Loucy (cell line): ENCODE results near the gene DLG1.

Experiments
- H2AFZ ChIP-seq: fragments of 200-600 bp; sonication (generic); 2 replicates; pipeline ENCODE4 v1.6.0; 2016; ENCODE audit warnings: antibody characterized with exemption, mild to moderate bottlenecking, low read length, moderate library complexity
- H3F3A ChIP-seq: fragments of 200-600 bp; 2 replicates; pipeline ENCODE4 v1.6.0; 2016; ENCODE audit warnings: antibody characterized with exemption, low read depth, mild to moderate bottlenecking
- H3K27me3 ChIP-seq: fragments of 200-600 bp; sonication (generic); 2 replicates; pipeline ENCODE4 v1.6.1; 2014; ENCODE audit warnings: low read length, mild to moderate bottlenecking; ENCODE audit not compliant: insufficient read depth, poor library complexity, severe bottlenecking
- H3K36me3 ChIP-seq: fragments of 200-600 bp; sonication (generic); 2 replicates; pipeline ENCODE4 v1.6.1; 2016; ENCODE audit warnings: low read length; ENCODE audit not compliant: insufficient read depth
- H3K4me1 ChIP-seq: fragments of 200-600 bp; sonication (generic); 2 replicates; pipeline ENCODE4 v1.5.1; 2014; ENCODE audit warnings: low read length, mild to moderate bottlenecking; ENCODE audit not compliant: insufficient read depth, poor library complexity, severe bottlenecking
- H3K4me2 ChIP-seq: fragments of 200-600 bp; sonication (generic); 2 replicates; pipeline ENCODE4 v1.6.0; 2014; ENCODE audit warnings: antibody characterized with exemption, low read length, low read depth, mild to moderate bottlenecking; ENCODE audit not compliant: poor library complexity, severe bottlenecking
- H3K4me3 ChIP-seq: fragments of 200-600 bp; sonication (generic); 2 replicates; pipeline ENCODE4 v1.5.1; 2014; ENCODE audit warnings: low read length, mild to moderate bottlenecking, mixed read lengths; ENCODE audit not compliant: poor library complexity, severe bottlenecking
- H3K79me2 ChIP-seq: fragments of 200-600 bp; sonication (generic); 2 replicates; pipeline ENCODE4 v1.6.1; 2014; ENCODE audit warnings: low read length; ENCODE audit not compliant: insufficient read depth
- H3K9ac ChIP-seq: fragments of 200-600 bp; sonication (generic); 2 replicates; pipeline ENCODE4 v1.6.0; 2014; ENCODE audit warnings: mild to moderate bottlenecking, low read depth, low read length, moderate library complexity; ENCODE audit not compliant: poor library complexity, severe bottlenecking
- H3K9me2 ChIP-seq: fragments of 200-600 bp; sonication (generic); replicated peaks from 2 replicates; pipeline ENCODE4 v1.6.1; 2016; ENCODE audit warnings: low read depth, low read length, mixed read lengths
- H3K9me3 ChIP-seq: fragments of 200-600 bp; sonication (generic); 2 replicates; pipeline ENCODE4 v1.6.1; 2014; ENCODE audit warnings: mild to moderate bottlenecking, antibody characterized with exemption, low read length, low read depth; ENCODE audit not compliant: insufficient read depth
- H4K20me1 ChIP-seq: fragments of 200-600 bp; sonication (generic); 2 replicates; pipeline ENCODE4 v1.6.0; 2014; ENCODE audit warnings: antibody characterized with exemption, low read length, mild to moderate bottlenecking; ENCODE audit not compliant: insufficient read depth, poor library complexity, severe bottlenecking
- CTCF ChIP-seq: fragments of 200-600 bp; sonication (generic); conservative IDR thresholded peaks from 2 replicates; pipeline ENCODE4 v1.5.1; 2014; ENCODE audit warnings: mild to moderate bottlenecking, antibody characterized with exemption, low read length
- EZH2phosphoT487 ChIP-seq: fragments of 200-600 bp; IDR thresholded peaks from 2 replicates; pipeline ENCODE4 v1.6.1; 2018; ENCODE audit warnings: antibody characterized with exemption, mild to moderate bottlenecking, moderate library complexity, borderline replicate concordance

The DLG1 gene

GRCh38 chr3:197325773-197326172 is 27.4 kb upstream of the DLG1 start:
- H3F3A ChIP-seq: no peaks in the 10 kb centered on the region
- H3K9me2 ChIP-seq: no peaks in the 10 kb centered on the region
- TF ChIP-seq EZH2phosphoT487 (no peak), CTCF (no peak)
- H3K4me3 ChIP-seq: no peak overlapping the region
- no peaks in the 10 kb centered on the region for H3K27me3 ChIP-seq
- H4K20me1 ChIP-seq: no peaks in the 10 kb centered on the region
- H3K4me1 ChIP-seq: no peaks in the 10 kb centered on the region
- H3K36me3 ChIP-seq: no peaks in the 10 kb centered on the region
- no peak overlapping the region for H3K4me2 ChIP-seq
- no peak overlapping the region for H2AFZ ChIP-seq
- no peak overlapping the region for H3K9ac ChIP-seq
- H3K79me2 ChIP-seq: no peaks in the 10 kb centered on the region
- H3K9me3 ChIP-seq: no peaks in the 10 kb centered on the region

GRCh38 chr3:197322149-197322548 is 23.7 kb upstream of the DLG1 start:
- Histone ChIP-seq H3K4me3 (no peak overlapping the region), H2AFZ (no peak overlapping the region), H4K20me1 (no peaks in the 10 kb centered on the region), H3K4me1 (no peaks in the 10 kb centered on the region), H3K9me2 (no peaks in the 10 kb centered on the region), H3K9ac (no peak overlapping the region), H3K79me2 (no peaks in the 10 kb centered on the region), H3K36me3 (no peaks in the 10 kb centered on the region), H3K4me2 (no peak overlapping the region), H3F3A (no peaks in the 10 kb centered on the region), H3K27me3 (no peaks in the 10 kb centered on the region), H3K9me3 (no peaks in the 10 kb centered on the region)
- TF ChIP-seq EZH2phosphoT487 (no peak), CTCF (no peak)

- no peaks in the 10 kb centered on the region for H3K36me3 ChIP-seq
Observed at GRCh38 chr3:197320582-197320981, 22.2 kb upstream of the DLG1 start.

More at GRCh38 chr3:197320582-197320981, 22.2 kb upstream of the DLG1 start:
- Histone ChIP-seq H3K9me2 (no peaks in the 10 kb centered on the region), H3K9me3 (no peaks in the 10 kb centered on the region), H3K79me2 (no peaks in the 10 kb centered on the region), H3K4me1 (no peaks in the 10 kb centered on the region), H4K20me1 (no peaks in the 10 kb centered on the region), H3K9ac (no peak overlapping the region), H3K27me3 (no peaks in the 10 kb centered on the region), H3F3A (no peaks in the 10 kb centered on the region), H2AFZ (no peak overlapping the region), H3K4me3 (no peak overlapping the region), H3K4me2 (no peak overlapping the region)
- TF ChIP-seq CTCF (no peak), EZH2phosphoT487 (no peak)
